ENCODE measurements around the gene AATF. TPM values are rescaled to one million over a fixed set of nuclear protein-coding genes. Genes with fewer than 3 reads are reported as not detected.

Gene AATF, protein sequence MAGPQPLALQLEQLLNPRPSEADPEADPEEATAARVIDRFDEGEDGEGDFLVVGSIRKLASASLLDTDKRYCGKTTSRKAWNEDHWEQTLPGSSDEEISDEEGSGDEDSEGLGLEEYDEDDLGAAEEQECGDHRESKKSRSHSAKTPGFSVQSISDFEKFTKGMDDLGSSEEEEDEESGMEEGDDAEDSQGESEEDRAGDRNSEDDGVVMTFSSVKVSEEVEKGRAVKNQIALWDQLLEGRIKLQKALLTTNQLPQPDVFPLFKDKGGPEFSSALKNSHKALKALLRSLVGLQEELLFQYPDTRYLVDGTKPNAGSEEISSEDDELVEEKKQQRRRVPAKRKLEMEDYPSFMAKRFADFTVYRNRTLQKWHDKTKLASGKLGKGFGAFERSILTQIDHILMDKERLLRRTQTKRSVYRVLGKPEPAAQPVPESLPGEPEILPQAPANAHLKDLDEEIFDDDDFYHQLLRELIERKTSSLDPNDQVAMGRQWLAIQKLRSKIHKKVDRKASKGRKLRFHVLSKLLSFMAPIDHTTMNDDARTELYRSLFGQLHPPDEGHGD
- polyA plus RNA-seq (2012; ENCODE audit: insufficient read depth, insufficient read length, low read depth): 102 TPM

DNA sequence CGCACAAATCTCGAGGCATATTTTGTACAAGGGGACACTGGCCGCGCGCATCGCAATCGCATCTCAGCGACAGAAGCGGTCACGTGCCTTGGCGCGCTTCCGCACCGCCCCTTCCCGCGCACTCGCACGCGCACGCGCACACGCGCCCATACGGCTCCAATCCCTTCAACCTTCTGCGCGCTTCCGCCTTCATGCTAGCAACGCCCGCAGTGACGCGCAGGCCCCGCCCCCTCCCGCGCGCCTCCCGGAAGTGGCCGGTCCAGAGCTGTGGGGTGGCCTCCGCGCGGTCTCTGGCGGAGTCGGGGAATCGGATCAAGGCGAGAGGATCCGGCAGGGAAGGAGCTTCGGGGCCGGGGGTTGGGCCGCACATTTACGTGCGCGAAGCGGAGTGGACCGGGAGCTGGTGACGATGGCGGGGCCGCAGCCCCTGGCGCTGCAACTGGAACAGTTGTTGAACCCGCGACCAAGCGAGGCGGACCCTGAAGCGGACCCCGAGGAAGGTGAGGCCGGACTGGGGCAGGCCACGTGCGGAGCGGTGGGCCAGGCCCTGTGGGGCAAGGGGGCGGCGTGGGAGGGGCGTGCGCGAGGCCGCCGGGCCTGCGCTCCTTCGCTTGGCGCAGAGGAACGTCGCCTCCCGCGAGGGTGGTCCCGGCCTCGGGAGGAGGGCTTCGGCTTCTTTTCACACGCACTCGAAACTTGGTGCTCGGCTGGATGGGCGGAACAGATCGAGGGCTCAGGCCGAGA is at the start of gene AATF:
Gene AATF (plus strand): TSS at position 238 of the 744 bp plus-strand sequence. CDS start 172 bp downstream, at position 410.
- Histone ChIP-seq H3K36me3 (peaks cover 36% of the 10 kb centered on the region), H3K9me3 (no peaks in the 10 kb centered on the region), H3K4me3 (ENCODE audit: low read depth, low read length) (peak within 1 kb of the TSS; percentile 83), H3K4me1 (no peaks in the 10 kb centered on the region), H3K27me3 (peaks cover 41% of the 10 kb centered on the region)
- DNase-seq: peak; percentile 99
- TF ChIP-seq, protein P1, sequence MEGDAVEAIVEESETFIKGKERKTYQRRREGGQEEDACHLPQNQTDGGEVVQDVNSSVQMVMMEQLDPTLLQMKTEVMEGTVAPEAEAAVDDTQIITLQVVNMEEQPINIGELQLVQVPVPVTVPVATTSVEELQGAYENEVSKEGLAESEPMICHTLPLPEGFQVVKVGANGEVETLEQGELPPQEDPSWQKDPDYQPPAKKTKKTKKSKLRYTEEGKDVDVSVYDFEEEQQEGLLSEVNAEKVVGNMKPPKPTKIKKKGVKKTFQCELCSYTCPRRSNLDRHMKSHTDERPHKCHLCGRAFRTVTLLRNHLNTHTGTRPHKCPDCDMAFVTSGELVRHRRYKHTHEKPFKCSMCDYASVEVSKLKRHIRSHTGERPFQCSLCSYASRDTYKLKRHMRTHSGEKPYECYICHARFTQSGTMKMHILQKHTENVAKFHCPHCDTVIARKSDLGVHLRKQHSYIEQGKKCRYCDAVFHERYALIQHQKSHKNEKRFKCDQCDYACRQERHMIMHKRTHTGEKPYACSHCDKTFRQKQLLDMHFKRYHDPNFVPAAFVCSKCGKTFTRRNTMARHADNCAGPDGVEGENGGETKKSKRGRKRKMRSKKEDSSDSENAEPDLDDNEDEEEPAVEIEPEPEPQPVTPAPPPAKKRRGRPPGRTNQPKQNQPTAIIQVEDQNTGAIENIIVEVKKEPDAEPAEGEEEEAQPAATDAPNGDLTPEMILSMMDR (IDR thresholded peaks at IDR 0.05; ENCODE audit: low read depth, low read length): no peak

DNA sequence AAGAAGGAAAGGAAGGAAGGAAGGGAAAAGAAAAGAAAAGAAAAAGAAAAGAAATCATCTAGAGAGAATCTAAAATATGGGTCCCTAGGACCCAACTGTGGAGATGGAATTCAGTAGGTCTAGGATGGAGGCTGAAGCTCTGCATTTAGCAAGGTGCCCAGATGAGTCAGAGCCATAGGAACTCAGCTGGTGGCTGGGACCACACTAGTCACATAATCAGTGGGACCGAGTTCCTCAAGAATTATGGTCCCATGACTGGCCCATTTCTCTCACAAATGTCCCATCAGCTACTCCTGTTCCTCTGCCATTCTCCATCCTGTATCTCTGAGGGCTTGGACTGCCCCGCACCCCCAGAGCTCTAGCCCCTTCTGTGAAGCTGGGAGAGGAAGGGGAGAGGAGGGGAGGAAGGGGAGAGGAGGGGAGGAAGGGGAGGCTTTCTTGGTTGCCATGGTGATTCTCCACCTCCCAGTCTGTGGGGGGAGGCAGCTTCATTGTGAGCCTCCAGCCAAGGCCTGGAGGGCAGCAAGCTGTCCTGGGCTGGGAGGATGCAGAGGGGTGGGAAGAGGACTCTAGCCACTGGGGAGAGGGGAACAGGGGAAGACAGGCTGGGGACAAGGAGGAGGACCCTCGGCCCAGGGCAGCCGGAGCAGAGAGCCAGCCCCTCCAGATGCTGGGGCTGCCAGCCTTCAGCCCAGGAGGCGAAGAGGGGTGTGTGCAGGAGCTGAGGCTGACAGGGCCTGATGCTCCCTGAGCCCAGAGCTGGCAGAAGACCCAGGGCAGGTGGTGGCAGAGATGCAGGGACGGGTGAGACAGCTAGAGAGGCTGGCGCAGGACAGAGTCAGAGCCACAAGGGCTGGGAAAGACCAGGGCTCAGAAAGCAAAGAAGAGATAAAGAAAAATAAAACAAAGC is 49.2 kb upstream of the AATF start:
- Histone ChIP-seq H3K4me3 (ENCODE audit: low read depth, low read length) (no peak overlapping the region), H3K36me3 (no peaks in the 10 kb centered on the region), H3K4me1 (no peaks in the 10 kb centered on the region), H3K27me3 (no peaks in the 10 kb centered on the region), H3K9me3 (no peaks in the 10 kb centered on the region)
- DNase-seq: no peak
- TF ChIP-seq, protein P1 (IDR thresholded peaks at IDR 0.05; ENCODE audit: low read depth, low read length): no peak

DNA sequence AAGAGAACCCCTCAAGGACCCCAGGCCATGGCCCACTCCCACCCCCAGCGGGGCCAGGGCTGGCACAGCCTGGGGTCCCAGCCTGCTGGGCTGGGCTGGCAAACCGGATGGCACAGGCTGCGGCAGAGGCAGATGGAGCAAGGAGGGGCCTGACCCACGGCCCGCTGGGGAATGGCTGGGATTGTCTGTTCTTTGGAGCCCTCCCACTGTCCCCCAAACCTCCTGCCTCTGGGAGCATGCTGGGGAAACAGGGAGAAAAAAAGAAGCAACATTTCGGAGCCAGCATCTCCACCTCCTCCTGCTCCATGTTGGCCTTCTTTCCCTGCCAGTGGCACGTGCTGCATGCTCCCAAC is 48.6 kb upstream of the AATF start:
- no peaks in the 10 kb centered on the region for H3K27me3 ChIP-seq
- H3K4me3 ChIP-seq (ENCODE audit: low read depth, low read length): no peak overlapping the region
- no peak for DNase-seq
- H3K4me1 ChIP-seq: no peaks in the 10 kb centered on the region
- no peaks in the 10 kb centered on the region for H3K9me3 ChIP-seq
- H3K36me3 ChIP-seq: no peaks in the 10 kb centered on the region
- TF ChIP-seq, protein P1 (IDR thresholded peaks at IDR 0.05; ENCODE audit: low read depth, low read length): no peak

DNA sequence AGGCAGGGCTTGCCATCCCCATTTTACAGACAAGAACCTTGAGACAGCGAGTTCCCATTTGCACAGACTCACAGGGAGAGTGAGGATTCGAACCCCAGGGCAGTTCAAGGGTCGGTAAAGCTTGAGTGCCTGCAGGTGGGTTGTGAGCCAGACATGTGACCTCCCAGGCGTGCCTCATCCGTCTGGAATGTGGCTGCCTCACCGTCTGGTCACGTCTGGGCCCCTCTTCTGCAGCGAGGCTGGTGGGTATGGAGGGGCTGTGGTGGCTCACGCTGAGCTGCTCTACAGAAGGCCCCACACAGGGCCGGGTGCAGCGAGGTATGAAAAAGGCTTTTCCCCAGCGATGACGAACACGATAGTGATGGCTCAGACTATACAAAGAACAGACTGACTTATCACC is 47.2 kb upstream of the AATF start:
- H3K4me3 ChIP-seq (ENCODE audit: low read depth, low read length): no peak overlapping the region
- no peaks in the 10 kb centered on the region for H3K9me3 ChIP-seq
- no peak for DNase-seq
- TF ChIP-seq, protein P1 (IDR thresholded peaks at IDR 0.05; ENCODE audit: low read depth, low read length): no peak
- H3K27me3 ChIP-seq: no peaks in the 10 kb centered on the region
- no peaks in the 10 kb centered on the region for H3K36me3 ChIP-seq
- no peaks in the 10 kb centered on the region for H3K4me1 ChIP-seq

DNA sequence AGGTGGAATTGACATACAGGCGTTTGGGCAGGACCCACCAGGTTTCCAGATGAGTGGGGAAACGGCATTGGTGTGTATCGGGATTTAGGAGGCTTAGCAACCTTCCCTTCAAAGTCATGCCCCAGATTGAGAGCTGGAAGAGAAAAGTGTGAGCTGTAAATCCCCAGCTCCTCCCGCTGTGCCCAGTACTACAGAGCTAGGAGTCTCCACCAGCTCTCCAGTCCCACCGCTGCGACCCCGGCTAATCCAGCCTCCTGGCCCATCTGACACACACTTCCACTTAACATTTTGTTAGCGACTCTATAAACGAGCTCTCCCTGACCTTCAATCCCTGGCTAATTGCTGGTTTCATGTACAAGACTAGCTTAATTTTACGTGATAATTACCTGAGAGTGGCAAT is 41.3 kb upstream of the AATF start:
- TF ChIP-seq, protein P1 (IDR thresholded peaks at IDR 0.05; ENCODE audit: low read depth, low read length): no peak
- Histone ChIP-seq H3K27me3 (no peaks in the 10 kb centered on the region), H3K4me3 (ENCODE audit: low read depth, low read length) (no peak overlapping the region), H3K36me3 (no peaks in the 10 kb centered on the region), H3K9me3 (no peaks in the 10 kb centered on the region), H3K4me1 (no peaks in the 10 kb centered on the region)
- DNase-seq: no peak

All from BE2C (cell line).